BLaER1 (cell line): ENCODE data around the gene C4orf51.
"Not testable (repeated sequence)": the region's sequence is repeated elsewhere in the genome, so short reads cannot be mapped to it uniquely, and the experiment has no call there.

Source experiments
- H3K27ac ChIP-seq: shearing (Covaris generic); formaldehyde crosslinking; 2 replicates; pipeline ENCODE4 v1.8.1; 2022
- H3K27me3 ChIP-seq: shearing (Covaris generic); formaldehyde crosslinking; 2 replicates; pipeline ENCODE4 v1.8.1; 2022
- H3K36me3 ChIP-seq: shearing (Covaris generic); formaldehyde crosslinking; 2 replicates; pipeline ENCODE4 v1.8.1; 2022
- H3K4me1 ChIP-seq: shearing (Covaris generic); formaldehyde crosslinking; 2 replicates; pipeline ENCODE4 v1.8.1; 2022
- H3K4me2 ChIP-seq: shearing (Covaris generic); formaldehyde crosslinking; 2 replicates; pipeline ENCODE4 v1.8.1; 2022
- H3K4me3 ChIP-seq: shearing (Covaris generic); formaldehyde crosslinking; 2 replicates; pipeline ENCODE4 v1.8.1; 2022
- H3K9ac ChIP-seq: shearing (Covaris generic); formaldehyde crosslinking; 2 replicates; pipeline ENCODE4 v1.8.1; 2022
- H3K9me3 ChIP-seq: shearing (Covaris generic); formaldehyde crosslinking; 2 replicates; pipeline ENCODE4 v1.8.1; 2022
- H4K20me1 ChIP-seq: shearing (Covaris generic); formaldehyde crosslinking; 2 replicates; pipeline ENCODE4 v1.8.1; 2022
- Cebpa-rat ChIP-seq: shearing (Covaris generic); IDR thresholded peaks from 2 replicates; pipeline ENCODE4 v1.8.1; 2022

Gene C4orf51

DNA sequence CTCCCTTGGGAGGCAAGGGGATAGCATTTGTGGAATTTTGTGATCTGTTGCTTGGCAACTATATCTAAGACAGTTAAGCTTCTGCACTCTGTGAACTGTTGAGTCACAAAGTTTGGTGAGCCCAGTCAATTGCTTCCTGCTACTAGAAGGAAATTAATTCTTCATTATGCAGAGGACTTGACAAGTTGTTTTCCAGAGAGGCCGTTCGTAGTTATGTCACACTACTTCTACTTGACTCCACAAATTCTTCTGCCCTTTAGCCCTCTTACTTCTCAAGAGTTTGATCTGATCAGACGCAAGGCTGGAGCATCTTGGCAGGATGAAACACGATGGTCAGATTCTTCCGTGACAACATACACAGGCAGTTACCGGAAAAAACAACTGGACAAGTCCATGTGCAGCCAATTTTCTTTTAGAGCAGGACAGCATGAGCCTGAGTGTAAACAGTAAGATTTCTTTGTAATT, at the start of gene C4orf51:
C4orf51 (plus strand) TSS at position 156 of the 465 bp plus-strand sequence; CDS start at position 214, 58 bp downstream.
- Histone ChIP-seq H3K27me3 (no peaks in the 10 kb centered on the region), H3K4me3 (no peak within 1 kb of the TSS)

GRCh38 chr4:145635117-145635516, 44.8 kb upstream of the C4orf51 start:
- TF ChIP-seq Cebpa-rat = no peak
- Histone ChIP-seq H3K27me3 (no peaks in the 10 kb centered on the region), H3K4me1 (peaks cover 7% of the 10 kb centered on the region), H3K9me3 (no peaks in the 10 kb centered on the region), H3K36me3 (peaks cover 13% of the 10 kb centered on the region), H3K27ac (no peak overlapping the region), H3K9ac (no peak overlapping the region), H4K20me1 (no peaks in the 10 kb centered on the region), H3K4me3 (no peak overlapping the region), H3K4me2 (no peak overlapping the region)

More for the DNA sequence above, at the start of gene C4orf51:
- no peak for TF ChIP-seq Cebpa-rat
- H3K4me2 ChIP-seq = no peak within 1 kb of the TSS
- no peak within 1 kb of the TSS for H3K9ac ChIP-seq
- peaks cover 8% of the 10 kb centered on the region; the same call in 1 of the 2 replicates for H3K9me3 ChIP-seq
- no peaks in the 10 kb centered on the region for H4K20me1 ChIP-seq
- no peak within 1 kb of the TSS for H3K27ac ChIP-seq
- no peaks in the 10 kb centered on the region for H3K4me1 ChIP-seq
- H3K36me3 ChIP-seq = no peaks in the 10 kb centered on the region

- Histone ChIP-seq H3K36me3 (peaks cover 18% of the 10 kb centered on the region), H3K4me1 (peaks cover 7% of the 10 kb centered on the region), H3K9me3 (no peaks in the 10 kb centered on the region), H3K4me3 (no peak overlapping the region), H4K20me1 (no peaks in the 10 kb centered on the region), H3K27me3 (no peaks in the 10 kb centered on the region), H3K4me2 (no peak overlapping the region), H3K27ac (no peak overlapping the region), H3K9ac (no peak overlapping the region)
- no peak for TF ChIP-seq Cebpa-rat
Measured at GRCh38 chr4:145635630-145636029, 44.3 kb upstream of the C4orf51 start.

DNA sequence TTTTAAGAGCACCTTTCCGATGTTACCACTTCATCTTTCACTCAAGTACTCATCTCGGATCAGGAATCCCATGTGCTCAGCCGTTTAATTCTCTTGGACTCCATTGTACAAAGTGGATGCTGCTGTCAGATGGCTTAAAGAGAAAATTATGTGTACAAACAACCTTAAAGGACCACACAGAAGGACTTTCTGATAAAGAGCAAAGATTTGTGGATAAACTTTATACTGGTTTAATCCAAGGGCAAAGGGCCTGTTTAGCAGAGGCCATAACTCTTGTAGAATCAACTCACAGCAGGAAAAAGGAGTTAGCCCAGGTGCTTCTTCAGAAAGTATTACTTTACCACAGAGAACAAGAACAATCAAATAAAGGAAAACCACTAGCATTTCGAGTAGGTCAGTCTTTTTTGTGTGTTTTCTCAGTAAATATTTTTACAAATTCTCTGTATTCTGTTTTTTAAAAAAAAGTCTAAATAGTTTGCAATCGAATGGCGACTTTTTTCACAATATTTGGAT, 40.7 kb upstream of the C4orf51 start:
- Histone ChIP-seq H3K4me1 (peaks cover 7% of the 10 kb centered on the region), H3K9ac (no peak overlapping the region), H3K4me3 (no peak overlapping the region), H4K20me1 (no peaks in the 10 kb centered on the region), H3K4me2 (no peak overlapping the region), H3K27ac (no peak overlapping the region), H3K36me3 (peaks cover 15% of the 10 kb centered on the region; the same call in 1 of the 2 replicates), H3K9me3 (no peaks in the 10 kb centered on the region), H3K27me3 (no peaks in the 10 kb centered on the region)
- no peak for TF ChIP-seq Cebpa-rat

DNA sequence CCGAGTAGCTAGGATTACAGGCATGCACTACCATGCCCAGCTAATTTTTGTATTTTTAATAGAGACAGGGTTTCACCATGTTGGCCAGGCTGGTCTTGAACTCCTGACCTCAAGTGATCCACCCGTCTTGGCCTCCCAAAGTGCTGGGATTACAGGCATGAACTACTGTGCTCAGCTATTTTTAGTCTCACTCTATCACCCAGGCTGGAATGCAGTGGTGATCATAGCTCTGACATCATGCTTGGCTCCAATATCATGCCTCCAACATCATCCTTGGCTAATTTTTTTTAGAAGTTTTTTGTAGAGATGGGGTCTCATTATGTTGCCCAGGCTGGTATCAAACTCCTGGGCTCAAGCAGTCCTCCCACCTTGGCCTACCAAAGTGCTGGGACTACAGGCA, 39.7 kb upstream of the C4orf51 start:
- not testable (repeated sequence) for H4K20me1 ChIP-seq, H3K9ac ChIP-seq, H3K4me1 ChIP-seq, H3K27me3 ChIP-seq, H3K4me3 ChIP-seq, H3K4me2 ChIP-seq, H3K36me3 ChIP-seq, H3K9me3 ChIP-seq, H3K27ac ChIP-seq

GRCh38 chr4:145643295-145643694, 36.7 kb upstream of the C4orf51 start:
- no peaks in the 10 kb centered on the region for H3K27me3 ChIP-seq
- H3K9me3 ChIP-seq = no peaks in the 10 kb centered on the region
- no peak overlapping the region for H3K4me2 ChIP-seq
- H3K9ac ChIP-seq = no peak overlapping the region
- no peaks in the 10 kb centered on the region for H3K4me1 ChIP-seq
- H3K36me3 ChIP-seq = peaks cover 19% of the 10 kb centered on the region
- no peaks in the 10 kb centered on the region for H4K20me1 ChIP-seq
- no peak overlapping the region for H3K4me3 ChIP-seq
- no peak overlapping the region for H3K27ac ChIP-seq
- TF ChIP-seq Cebpa-rat = no peak

GRCh38 chr4:145644699-145645098, 35.2 kb upstream of the C4orf51 start:
- Histone ChIP-seq H3K4me2 (no peak overlapping the region), H3K9ac (no peak overlapping the region), H3K36me3 (peaks cover 30% of the 10 kb centered on the region), H3K4me1 (no peaks in the 10 kb centered on the region), H3K4me3 (no peak overlapping the region), H3K27me3 (no peaks in the 10 kb centered on the region), H3K9me3 (no peaks in the 10 kb centered on the region), H4K20me1 (no peaks in the 10 kb centered on the region), H3K27ac (no peak overlapping the region)
- TF ChIP-seq Cebpa-rat = no peak

GRCh38 chr4:145656156-145656555, 23.8 kb upstream of the C4orf51 start:
- Histone ChIP-seq H3K27ac (no peak overlapping the region), H3K4me1 (no peaks in the 10 kb centered on the region), H3K9me3 (peaks cover 13% of the 10 kb centered on the region), H4K20me1 (no peaks in the 10 kb centered on the region), H3K4me2 (no peak overlapping the region), H3K9ac (no peak overlapping the region), H3K36me3 (peaks cover 38% of the 10 kb centered on the region), H3K27me3 (no peaks in the 10 kb centered on the region), H3K4me3 (no peak overlapping the region)
- no peak for TF ChIP-seq Cebpa-rat

DNA sequence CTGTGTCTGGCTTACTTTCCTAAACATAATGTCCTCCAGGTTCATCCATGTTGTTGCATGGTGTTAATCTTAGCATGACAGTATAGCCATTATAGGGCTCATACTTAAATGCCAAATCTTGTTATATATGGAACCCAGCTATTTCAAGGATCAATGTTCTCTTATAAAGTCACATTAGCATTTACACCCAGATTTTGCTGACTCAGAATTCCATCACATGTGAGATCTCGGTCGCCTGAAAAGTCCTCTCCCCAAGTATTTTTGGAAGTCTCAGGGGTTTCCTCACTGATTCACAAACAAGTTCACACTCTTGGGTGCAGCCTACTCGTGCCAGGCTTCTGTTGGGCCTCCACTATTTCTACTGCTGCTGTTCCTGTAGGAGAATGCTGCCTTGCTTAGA, 19.9 kb upstream of the C4orf51 start:
- no peak overlapping the region for H3K9ac ChIP-seq
- peaks cover 12% of the 10 kb centered on the region; the same call in 1 of the 2 replicates for H3K36me3 ChIP-seq
- no peak overlapping the region for H3K4me3 ChIP-seq
- no peak for TF ChIP-seq Cebpa-rat
- H3K27me3 ChIP-seq = no peaks in the 10 kb centered on the region
- H3K9me3 ChIP-seq = peaks cover 4% of the 10 kb centered on the region; the same call in 1 of the 2 replicates
- H3K4me1 ChIP-seq = no peaks in the 10 kb centered on the region
- no peak overlapping the region for H3K4me2 ChIP-seq
- no peak overlapping the region for H3K27ac ChIP-seq
- no peaks in the 10 kb centered on the region for H4K20me1 ChIP-seq

GRCh38 chr4:145663194-145663593, 16.8 kb upstream of the C4orf51 start:
- peaks cover 4% of the 10 kb centered on the region; the same call in 1 of the 2 replicates for H3K9me3 ChIP-seq
- no peaks in the 10 kb centered on the region for H3K36me3 ChIP-seq
- H3K9ac ChIP-seq = no peak overlapping the region
- TF ChIP-seq Cebpa-rat = no peak
- H3K27ac ChIP-seq = no peak overlapping the region
- H3K4me1 ChIP-seq = no peaks in the 10 kb centered on the region
- no peaks in the 10 kb centered on the region for H4K20me1 ChIP-seq
- H3K4me3 ChIP-seq = no peak overlapping the region
- H3K27me3 ChIP-seq = no peaks in the 10 kb centered on the region
- H3K4me2 ChIP-seq = no peak overlapping the region

- Histone ChIP-seq H4K20me1 (no peaks in the 10 kb centered on the region), H3K4me3 (no peak overlapping the region), H3K9ac (no peak overlapping the region), H3K4me1 (no peaks in the 10 kb centered on the region), H3K27ac (no peak overlapping the region), H3K9me3 (no peaks in the 10 kb centered on the region), H3K36me3 (no peaks in the 10 kb centered on the region), H3K27me3 (no peaks in the 10 kb centered on the region), H3K4me2 (no peak overlapping the region)
- no peak for TF ChIP-seq Cebpa-rat
Measured at GRCh38 chr4:145665773-145666172, 14.2 kb upstream of the C4orf51 start.
